GM18951 (cell line): ENCODE results near the gene ZSCAN10.

Experiments
- POLR2A ChIP-seq: IDR thresholded peaks from 4 replicates; pipeline ENCODE4 v1.6.1; 2011; ENCODE audit warnings: mild to moderate bottlenecking; ENCODE audit not compliant: insufficient read length, insufficient read depth; ENCODE audit errors: extremely low read depth
- in situ Hi-C: fragments of 300-500 bp; cut with MboI; formaldehyde crosslinking; loops from one replicate; pipeline ENCODE4 v1.12.0; 2022; ENCODE audit warnings: low sequenced_read_pairs, mixed read lengths, inconsistent platforms; ENCODE audit not compliant: unreplicated experiment

ZSCAN10 gene

DNA sequence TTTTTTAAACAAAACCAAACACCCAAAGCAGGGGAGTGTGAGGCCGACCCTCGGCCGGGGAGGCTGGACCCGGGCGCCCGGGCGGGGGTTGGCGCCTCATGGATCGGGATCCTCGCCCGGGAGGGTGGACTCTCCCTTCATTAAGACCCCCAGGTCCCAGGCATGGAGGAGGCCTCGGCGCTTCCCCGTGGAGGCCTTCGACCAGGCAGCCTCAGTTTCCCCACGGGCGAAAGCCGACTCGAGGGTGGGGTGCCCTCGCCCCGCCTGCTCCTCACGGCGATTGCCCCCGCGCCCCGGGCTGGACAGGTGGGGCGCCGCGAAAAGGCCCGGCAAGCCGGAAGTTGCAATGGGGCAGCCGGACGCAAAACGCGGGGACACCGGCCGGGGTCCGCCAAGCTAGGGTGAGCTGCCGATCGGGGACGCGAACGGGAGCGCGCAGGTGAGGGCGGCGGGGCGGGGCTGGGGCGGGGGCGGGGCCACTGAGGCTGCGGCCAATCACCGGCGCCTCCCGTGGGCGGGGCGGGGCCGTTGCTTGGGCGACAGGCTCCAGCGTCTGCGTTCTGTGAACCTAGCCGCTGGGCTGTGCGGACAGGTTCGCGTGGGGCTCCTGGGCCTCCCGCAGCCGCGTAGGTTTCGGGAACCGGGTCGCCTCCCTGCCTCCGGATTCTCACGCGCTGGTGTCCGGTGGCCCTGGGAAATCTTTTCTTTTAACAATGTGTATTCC lies 7.3 kb upstream of the ZSCAN10 start:
- in situ Hi-C loops: no loop called here
- TF ChIP-seq POLR2A: peak; percentile 82

DNA sequence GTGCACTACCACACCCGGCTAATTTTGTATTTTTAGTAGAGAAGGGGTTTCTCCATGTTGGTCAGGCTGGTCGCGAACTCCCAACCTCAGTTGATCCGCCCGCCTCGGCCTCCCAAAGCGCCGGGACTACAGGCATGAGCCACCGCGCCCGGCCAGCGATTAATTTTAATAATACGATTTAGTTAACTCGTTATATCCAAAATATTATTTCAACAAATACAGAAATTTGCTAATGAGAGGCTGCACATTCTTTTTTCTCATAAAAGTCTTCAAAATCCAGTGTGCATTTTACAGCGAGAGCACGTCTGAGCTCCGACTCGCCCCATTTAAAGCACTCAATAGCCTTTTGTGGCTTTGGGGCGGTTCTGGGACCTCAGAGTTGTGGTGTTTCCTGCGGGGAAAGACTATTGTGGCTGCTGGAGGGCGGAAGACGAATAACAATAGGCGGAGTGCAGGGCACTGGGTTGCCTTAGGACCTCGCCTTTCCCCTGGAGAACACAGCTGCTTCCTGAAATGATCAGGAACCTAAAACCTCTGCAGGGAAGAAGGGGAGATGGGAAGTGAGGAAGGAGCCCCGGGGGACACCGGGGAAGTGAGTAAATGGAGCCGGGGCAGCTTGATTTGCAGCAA lies 2.9 kb upstream of the ZSCAN10 start:
- in situ Hi-C loops: no loop called here

GRCh38 chr16:3101018-3101840 lies 2.1 kb upstream of the ZSCAN10 start:
- in situ Hi-C loops: no loop called here
- no peak for TF ChIP-seq POLR2A

More for the DNA sequence above, 2.9 kb upstream of the ZSCAN10 start:
- TF ChIP-seq POLR2A: no peak

DNA sequence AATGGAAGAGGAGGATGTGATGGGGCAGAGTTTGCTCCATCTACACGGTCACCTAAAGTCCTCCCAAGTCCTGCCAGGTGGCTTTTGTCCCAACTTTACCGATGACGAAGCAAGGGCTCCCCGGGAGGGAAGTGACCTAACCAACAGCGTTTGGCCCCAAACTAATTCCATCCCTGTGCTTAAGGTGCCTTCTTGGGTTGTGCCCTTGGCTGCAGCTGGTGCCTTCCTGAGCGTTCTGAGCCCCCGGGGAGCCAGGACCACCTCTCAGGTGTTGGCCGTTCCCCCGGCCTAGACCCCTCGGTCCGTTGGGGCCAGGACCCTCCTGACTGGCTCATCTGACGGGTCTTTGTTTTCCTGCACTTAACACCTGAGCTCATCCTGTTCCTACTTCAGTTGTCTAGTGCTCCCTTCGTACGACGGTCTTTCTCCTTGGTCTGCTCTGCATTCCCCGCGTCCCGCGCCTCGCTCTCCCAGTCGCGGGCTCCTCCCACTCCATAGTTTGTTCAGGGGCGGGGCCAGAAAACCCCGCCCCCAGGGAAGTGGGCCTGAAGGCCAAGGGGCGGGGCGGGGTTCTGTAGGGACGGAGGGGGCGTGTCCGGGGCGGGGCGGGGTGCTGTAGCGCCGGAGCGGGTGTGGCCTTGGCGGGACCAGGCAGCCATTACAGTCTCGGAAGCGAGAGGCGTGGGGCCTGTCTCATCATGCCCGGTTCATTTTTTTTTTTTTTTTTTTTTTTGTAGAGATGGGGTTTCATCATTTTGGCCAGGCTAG lies 822 bp upstream of the ZSCAN10 start:
- in situ Hi-C loops: loop anchor here (5.0 kb wide), 1 partner anchor 32 kb away; no protein-coding TSS in a partner anchor
- TF ChIP-seq POLR2A: no peak

DNA sequence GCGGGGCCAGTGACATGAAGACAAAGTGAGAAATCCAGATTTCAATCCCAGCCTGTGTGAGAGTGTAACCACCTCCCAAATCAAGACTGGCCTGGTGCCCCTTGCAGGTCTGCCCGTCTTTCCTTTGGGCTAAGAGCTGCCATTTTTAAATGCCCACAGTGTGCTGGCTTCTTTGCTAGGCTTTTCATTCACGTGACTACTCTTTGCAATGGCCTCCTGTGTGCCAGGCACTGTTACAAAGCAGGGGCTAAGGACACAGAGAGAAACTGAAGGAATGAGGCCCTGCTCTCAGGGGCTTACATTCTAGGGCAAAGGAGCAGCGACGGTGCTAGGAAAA lies 269 bp upstream of the ZSCAN10 start:
- in situ Hi-C loops: loop anchor here (5.0 kb wide), 1 partner anchor 33 kb away; no protein-coding TSS in a partner anchor

DNA sequence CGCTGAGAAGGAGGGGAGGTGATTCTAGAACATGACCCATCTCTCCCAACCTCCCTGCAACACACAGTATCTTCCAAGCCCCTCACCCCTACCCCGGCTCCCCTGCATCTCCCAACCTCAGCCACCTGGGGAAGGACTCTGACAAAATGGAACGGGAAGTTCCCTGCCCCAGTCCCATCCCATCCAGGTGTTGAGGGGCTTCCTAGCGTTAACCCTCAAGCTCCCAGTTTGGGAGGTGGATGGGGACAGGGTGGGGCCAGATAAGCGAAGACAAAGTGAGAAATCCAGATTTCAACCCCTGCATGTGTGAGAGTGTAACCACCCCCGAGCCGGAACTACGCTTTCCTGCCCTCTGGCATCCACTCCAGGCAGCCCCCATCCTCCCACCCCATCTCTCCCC lies 1.8 kb downstream of the ZSCAN10 start:
- no peak for TF ChIP-seq POLR2A
- in situ Hi-C loops: loop anchor here (5.0 kb wide), 1 partner anchor 35 kb away; no protein-coding TSS in a partner anchor

More for the DNA sequence above, 269 bp upstream of the ZSCAN10 start:
- no peak for TF ChIP-seq POLR2A

- in situ Hi-C loops: loop anchor here (5.0 kb wide), 1 partner anchor 36 kb away; no protein-coding TSS in a partner anchor
- TF ChIP-seq POLR2A: no peak
Observed at GRCh38 chr16:3096362-3096761, 2.7 kb downstream of the ZSCAN10 start.

DNA sequence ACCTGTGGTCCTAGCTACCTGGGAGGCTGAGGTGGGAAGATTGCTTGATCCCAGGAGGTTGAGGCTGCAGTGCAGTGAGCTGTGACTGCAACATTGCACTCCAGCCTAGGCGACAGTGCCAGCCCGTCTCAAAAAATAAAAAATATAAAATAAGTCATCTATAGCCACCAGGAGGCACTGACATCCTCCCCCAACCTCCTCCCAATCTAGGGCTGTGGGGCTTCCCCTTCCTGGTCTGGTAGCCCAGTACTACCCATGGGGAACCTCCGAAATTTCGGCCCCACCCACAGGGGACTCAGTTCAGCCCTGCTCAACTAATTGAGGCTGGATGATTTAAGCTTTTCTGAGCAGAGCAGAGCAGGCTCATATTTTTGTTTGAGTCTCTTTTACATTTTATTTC lies 3.2 kb downstream of the ZSCAN10 start:
- in situ Hi-C loops: loop anchor here (5.0 kb wide), 1 partner anchor 36 kb away; no protein-coding TSS in a partner anchor

DNA sequence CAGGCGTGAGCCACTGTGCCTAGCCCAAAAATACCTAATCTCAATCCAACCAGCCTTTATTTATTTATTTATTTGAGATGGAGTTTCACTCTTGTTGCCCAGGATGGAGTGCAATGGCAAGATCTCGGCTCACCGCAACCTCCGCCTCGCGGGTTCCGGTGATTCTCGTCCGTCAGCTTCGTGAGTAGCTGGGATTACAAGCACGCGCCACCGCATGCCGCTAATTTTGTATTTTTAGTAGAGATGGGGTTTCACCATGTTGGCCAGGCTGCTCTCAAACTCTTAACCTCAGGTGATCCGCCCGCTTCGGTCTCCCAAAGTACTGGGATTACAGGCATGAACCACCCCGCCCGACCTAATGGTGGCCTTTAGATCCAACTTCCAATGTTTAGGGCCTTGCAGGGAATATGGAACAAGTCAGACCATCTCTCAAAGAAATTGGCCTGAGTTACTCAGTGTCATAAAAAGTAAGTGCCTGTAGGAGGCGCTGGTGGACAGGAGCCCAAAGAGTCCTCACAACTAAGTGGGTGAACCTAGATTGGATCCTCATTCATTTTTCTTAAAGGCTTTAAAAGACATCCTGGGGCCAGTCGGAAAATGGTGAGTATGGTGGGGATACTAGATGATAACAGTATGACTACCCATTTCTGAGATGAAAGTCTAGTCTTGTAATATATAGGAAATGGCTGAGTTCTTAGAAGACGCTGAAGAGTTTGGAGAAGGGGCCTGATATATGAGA lies 4.6 kb downstream of the ZSCAN10 start:
- in situ Hi-C loops: loop anchor here (5.0 kb wide), 1 partner anchor 38 kb away; no protein-coding TSS in a partner anchor
- no peak for TF ChIP-seq POLR2A

More for the DNA sequence above, 3.2 kb downstream of the ZSCAN10 start:
- no peak for TF ChIP-seq POLR2A

DNA sequence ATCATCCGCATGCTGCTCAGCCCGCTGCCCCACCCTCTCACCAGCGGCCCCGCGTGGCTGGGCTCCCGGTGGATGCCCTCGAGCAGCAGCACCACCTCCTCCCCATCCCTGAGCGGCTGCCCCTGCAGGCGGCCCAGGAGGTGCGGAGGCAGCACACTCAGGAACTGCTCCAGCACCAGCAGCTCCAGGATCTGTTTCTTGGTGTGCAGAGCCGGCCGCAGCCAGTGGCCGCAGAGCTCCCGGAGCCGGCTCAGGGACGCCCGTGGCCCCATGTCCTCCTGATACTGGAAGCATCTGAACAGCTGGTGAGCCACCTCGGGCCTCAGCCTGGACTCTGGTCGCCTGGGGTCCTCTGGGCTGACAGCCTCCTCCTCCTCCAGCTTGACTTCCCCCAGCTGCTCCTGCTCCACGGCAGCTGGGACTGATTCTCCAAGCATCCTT lies 6.6 kb downstream of the ZSCAN10 start:
- TF ChIP-seq POLR2A: no peak
- in situ Hi-C loops: no loop called here

DNA sequence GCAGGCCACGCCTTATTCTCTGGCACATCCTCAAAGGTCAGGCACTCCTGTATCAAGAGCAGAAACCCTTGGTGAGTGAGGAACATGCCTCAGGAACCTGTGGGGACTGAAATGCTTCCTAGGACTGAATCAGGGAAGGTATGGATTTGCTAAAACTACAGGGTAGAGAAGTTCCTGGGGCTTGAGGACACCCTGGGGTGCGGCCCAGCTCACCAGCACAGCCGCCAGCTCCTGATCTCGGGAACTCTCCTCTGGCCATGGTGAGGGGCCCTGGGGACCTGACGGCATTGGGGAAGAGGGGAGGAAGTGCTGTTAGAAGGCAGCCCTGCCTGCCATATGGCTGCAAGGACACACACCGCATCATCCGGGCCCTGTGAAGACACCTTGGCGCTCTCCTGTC lies 7.5 kb downstream of the ZSCAN10 start:
- in situ Hi-C loops: no loop called here
- TF ChIP-seq POLR2A: no peak
